Thyroid gland (tissue), 4 donors: ENCODE results near the gene AAMDC. TPM values are rescaled to one million over a fixed set of nuclear protein-coding genes. Genes with fewer than 3 reads are reported as not detected.
A peak's percentile ranks its signal among the peaks of the same experiment; 100 is the strongest.
"Not testable (repeated sequence)": the region's sequence is repeated elsewhere in the genome, so short reads cannot be mapped to it uniquely, and the experiment has no call there.

ENCODE experiments used
- DNase-seq, 2 donors: peaks; one replicate each; pipeline ENCODE4 v3.0.0-alpha.2; 2019
- H3K27ac ChIP-seq, 3 donors: fragments of 200-600 bp; sonication (generic); 1 replicate in 2 of 3; 2 replicates in 1 of 3; pipeline ENCODE4 v1.5.1; 2016 to 2019; ENCODE audit warnings: mild to moderate bottlenecking in 1 of 3, moderate library complexity in 1 of 3
- H3K27me3 ChIP-seq: fragments of 200-600 bp; sonication (generic); one replicate; pipeline ENCODE4 v1.5.1; 2019
- H3K36me3 ChIP-seq, 2 donors: fragments of 200-600 bp; sonication (generic); one replicate each; pipeline ENCODE4 v1.5.1; 2016 to 2019
- H3K4me1 ChIP-seq, 2 donors: fragments of 200-600 bp; sonication (generic); one replicate each; pipeline ENCODE4 v1.5.1; 2017 to 2019
- H3K4me3 ChIP-seq, 3 donors: fragments of 200-600 bp; sonication (generic); replicated peaks in 1 of 3; 1 replicate in 2 of 3; 2 replicates in 1 of 3; pipeline ENCODE4 v1.5.1; 2016; ENCODE audit warnings: mild to moderate bottlenecking in 1 of 3
- H3K9me3 ChIP-seq: fragments of 200-600 bp; sonication (generic); one replicate; pipeline ENCODE4 v1.5.1; 2017
- POLR2A ChIP-seq, 2 donors: fragments of 450-650 bp; IDR thresholded peaks; one replicate each; pipeline ENCODE4 v1.6.1; 2017; ENCODE audit warnings: antibody characterized with exemption in 2 of 2, mild to moderate bottlenecking in 2 of 2, moderate library complexity in 1 of 2
- WGBS, 2 donors: methylation state at CpG; one replicate each; pipeline ENCODE4 v1.1.5; 2017; 5-methylcytosine and 5-hydroxymethylcytosine counted together
- intact Hi-C: fragments of 100-400 bp; cut with DNase I; formaldehyde crosslinking; loops from one replicate; pipeline ENCODE4 v1.15.1; 2023
- small RNA-seq: library from RNA; depleted of rRNA; stranded (forward); fragments of <200 nt; gene quantifications from one replicate; pipeline ENCODE3, GENCODE V24; 2016
- total RNA-seq, 4 donors: library from RNA; depleted of rRNA; stranded (reverse); fragments of >200 nt; gene quantifications; one replicate each; pipeline ENCODE4 v1.2.3, GENCODE V29; 2016
- TF ChIP-seq, protein P1 (sequence below), 6 experiments: fragments of 200-600 bp in 3 of 6; fragments of 450-650 bp in 3 of 6; sonication (generic) in 3 of 6; IDR thresholded peaks; one replicate each; pipeline ENCODE4 v1.5.1; 2016 to 2019; ENCODE audit warnings: antibody characterized with exemption in 6 of 6, mild to moderate bottlenecking in 2 of 6, inconsistent platforms in 1 of 6, moderate library complexity in 1 of 6

AAMDC gene
- total RNA-seq, 4 donors from 2014 or later, result 33.6 to 60.5 (median 39.0) TPM

DNA sequence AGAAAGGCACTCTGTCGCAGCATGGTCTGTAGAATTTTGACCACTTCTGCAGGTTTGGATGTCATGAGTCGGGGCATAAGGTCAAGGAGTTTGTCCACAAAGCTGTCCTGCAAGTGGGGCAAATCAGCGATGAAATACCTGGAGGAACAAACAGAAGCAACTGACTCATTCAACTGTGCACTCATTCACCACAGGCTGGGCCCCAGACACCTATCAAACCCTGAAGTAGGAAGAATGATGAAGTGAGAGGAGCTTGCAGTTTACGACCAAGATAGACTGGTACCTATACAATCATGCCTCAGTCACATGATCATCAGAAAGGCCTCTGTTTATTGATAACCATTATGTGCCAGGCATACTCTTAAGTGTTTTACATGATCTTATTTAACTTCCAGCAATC is 70.8 kb downstream of the AAMDC start:
- H3K27ac ChIP-seq, H3K4me1 ChIP-seq, H3K27me3 ChIP-seq, H3K36me3 ChIP-seq, H3K9me3 ChIP-seq, DNase-seq, intact Hi-C loops, H3K4me3 ChIP-seq: not testable (repeated sequence)
- 77 to 97% methylated on average over 2 of the region's 4 CpGs for WGBS, 2 donors

DNA sequence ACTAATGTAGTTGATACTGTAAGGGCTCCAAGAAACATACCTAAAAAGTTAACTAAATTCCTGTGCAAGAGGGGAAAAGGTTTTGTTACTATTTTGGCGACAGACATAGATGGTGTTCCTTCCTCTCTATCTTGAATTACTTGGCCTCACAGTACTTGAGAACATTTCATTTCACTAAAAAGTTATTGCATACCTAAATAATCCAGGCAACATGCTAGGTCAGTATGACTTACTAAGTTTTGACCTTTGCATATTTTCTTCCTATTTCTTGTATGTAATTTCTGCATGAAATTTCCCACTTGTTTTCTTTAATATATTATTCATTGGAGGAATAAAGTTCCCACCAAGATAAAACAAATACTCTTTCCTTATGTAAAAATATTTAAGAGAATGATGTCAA is 74.0 kb downstream of the AAMDC start:
- H3K27ac ChIP-seq, H3K36me3 ChIP-seq, intact Hi-C loops, H3K4me3 ChIP-seq, DNase-seq, H3K9me3 ChIP-seq, H3K27me3 ChIP-seq, H3K4me1 ChIP-seq: not testable (repeated sequence)
- 79 to 84% methylated on average over 1 of the region's 1 CpG for WGBS, 2 donors

DNA sequence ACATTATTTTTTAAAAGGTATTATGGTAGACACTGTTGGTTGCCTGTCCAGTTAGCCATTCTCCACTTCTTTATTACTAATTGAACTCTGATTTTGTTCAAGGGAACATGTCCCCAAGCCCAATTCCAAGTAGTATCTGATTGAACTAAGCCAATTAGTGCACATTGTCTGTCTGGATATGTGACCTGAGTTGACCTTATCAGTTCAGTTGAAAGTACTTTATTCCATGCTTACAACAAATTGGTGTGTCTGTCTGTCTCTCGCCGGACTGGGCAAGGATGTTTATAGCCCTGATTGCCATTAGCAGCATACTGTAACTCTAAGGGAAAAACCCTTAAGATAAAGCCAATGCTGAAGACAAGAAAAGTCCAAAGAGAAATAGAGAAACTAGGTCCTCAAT is 87.9 kb downstream of the AAMDC start:
- intact Hi-C loops, result no loop called here
- H3K36me3 ChIP-seq, result peaks cover 0 to 3% of the 10 kb centered on the region in 2 donors

DNA sequence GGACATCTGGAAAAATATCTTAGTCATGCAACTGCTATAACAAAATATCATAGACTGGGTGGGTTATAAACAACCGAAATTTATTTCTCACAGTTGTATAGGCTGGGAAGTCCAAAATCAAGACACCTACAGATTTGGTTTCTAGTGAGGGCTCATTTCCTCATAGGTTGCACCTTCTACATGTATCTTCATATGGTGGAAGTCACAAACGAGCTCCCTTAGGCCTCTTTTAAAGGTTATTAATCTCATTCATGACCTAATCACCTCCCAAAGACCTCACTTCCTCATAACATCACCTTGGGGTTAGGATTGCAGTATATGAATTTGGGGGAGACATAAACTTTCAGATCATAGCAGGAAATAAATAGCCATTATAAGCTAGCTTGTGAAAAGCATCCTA is 88.3 kb downstream of the AAMDC start:
- DNase-seq, result no peak
- Histone ChIP-seq H3K27ac (no peak overlapping the region), H3K4me1 (peaks cover 1% of the 10 kb centered on the region in 2 donors), H3K9me3 (no peaks in the 10 kb centered on the region), H3K4me3 (no peak overlapping the region), H3K27me3 (no peaks in the 10 kb centered on the region), H3K36me3 (peaks cover 0 to 3% of the 10 kb centered on the region in 2 donors)
- TF ChIP-seq, protein P1, sequence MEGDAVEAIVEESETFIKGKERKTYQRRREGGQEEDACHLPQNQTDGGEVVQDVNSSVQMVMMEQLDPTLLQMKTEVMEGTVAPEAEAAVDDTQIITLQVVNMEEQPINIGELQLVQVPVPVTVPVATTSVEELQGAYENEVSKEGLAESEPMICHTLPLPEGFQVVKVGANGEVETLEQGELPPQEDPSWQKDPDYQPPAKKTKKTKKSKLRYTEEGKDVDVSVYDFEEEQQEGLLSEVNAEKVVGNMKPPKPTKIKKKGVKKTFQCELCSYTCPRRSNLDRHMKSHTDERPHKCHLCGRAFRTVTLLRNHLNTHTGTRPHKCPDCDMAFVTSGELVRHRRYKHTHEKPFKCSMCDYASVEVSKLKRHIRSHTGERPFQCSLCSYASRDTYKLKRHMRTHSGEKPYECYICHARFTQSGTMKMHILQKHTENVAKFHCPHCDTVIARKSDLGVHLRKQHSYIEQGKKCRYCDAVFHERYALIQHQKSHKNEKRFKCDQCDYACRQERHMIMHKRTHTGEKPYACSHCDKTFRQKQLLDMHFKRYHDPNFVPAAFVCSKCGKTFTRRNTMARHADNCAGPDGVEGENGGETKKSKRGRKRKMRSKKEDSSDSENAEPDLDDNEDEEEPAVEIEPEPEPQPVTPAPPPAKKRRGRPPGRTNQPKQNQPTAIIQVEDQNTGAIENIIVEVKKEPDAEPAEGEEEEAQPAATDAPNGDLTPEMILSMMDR (IDR thresholded peaks at IDR 0.05), result no peak
- no peak for TF ChIP-seq POLR2A (IDR thresholded peaks at IDR 0.05)
- intact Hi-C loops, result no loop called here
- 93 to 97% methylated on average over 2 of the region's 2 CpGs for WGBS, 2 donors

More for the DNA sequence above, 87.9 kb downstream of the AAMDC start:
- Histone ChIP-seq H3K27me3 (no peaks in the 10 kb centered on the region), H3K27ac (no peak overlapping the region), H3K9me3 (no peaks in the 10 kb centered on the region), H3K4me1 (no peaks in the 10 kb centered on the region), H3K4me3 (no peak overlapping the region)
- no peak for DNase-seq
- WGBS, 2 donors, result 99 to 100% methylated on average over 2 of the region's 2 CpGs
- TF ChIP-seq, protein P1 (IDR thresholded peaks at IDR 0.05), result no peak
- no peak for TF ChIP-seq POLR2A (IDR thresholded peaks at IDR 0.05)

DNA sequence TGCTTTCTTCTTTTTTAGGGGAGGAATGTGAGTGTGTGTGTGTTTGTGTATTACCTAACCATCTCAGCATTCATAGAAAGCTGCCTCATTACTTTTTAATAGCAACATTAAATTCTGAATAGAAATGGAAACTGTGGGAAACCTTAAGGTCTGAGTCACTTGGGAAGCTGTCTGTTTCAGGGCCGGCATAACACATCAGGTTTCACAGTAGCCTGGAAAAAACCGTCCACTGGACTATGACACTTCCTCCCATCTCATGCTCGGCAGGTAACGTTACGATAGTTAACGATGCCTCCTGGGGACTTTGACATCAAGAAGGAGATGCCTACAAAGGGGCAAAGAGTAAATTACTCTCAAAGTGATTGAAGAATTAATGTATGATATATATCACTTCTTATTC is 89.9 kb downstream of the AAMDC start:
- H3K4me1 ChIP-seq, result peaks cover 7 to 12% of the 10 kb centered on the region in 2 donors
- WGBS, 2 donors, result 98% methylated on average over 6 of the region's 6 CpGs
- DNase-seq, H3K27ac ChIP-seq, H3K36me3 ChIP-seq, intact Hi-C loops, H3K9me3 ChIP-seq, H3K4me3 ChIP-seq, H3K27me3 ChIP-seq: not testable (repeated sequence)

DNA sequence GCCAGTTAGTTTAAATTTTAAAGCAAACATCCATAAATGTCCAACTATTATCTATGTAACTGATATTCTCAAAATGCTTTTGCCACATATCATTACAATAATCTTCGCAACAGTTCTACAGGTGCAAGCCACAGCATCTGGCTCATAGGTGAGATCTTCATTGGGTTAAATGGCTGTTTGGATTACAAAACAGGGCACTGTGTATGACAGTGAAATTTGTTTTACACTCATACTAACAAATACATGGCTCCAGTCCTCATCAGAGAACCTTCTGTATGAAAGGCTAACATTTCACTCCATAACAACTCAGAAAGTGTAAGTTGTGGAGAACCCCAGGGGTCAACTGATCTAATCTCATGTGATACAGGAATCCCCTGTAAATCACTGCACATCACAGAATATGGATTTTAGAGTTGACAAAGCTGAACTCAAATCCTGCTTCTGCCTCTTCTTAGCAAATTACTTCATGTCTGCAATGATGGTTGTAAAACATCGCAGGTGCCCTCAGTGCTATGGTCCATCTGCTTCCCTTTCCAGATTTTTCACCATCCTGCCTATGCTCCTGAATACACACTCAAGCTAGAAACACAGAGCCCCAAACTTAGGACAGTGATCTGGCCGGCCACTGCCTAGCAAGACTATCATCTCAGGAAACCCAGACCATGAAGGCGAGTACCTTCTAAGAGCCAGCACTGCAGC is 92.8 kb downstream of the AAMDC start:
- H3K36me3 ChIP-seq, intact Hi-C loops, H3K4me3 ChIP-seq, H3K9me3 ChIP-seq, H3K27me3 ChIP-seq, H3K27ac ChIP-seq: not testable (repeated sequence)
- DNase-seq, result peak in 1 of 2 donors; percentile 12
- peaks cover 7 to 12% of the 10 kb centered on the region in 2 donors for H3K4me1 ChIP-seq
- WGBS, 2 donors, result 90 to 97% methylated on average over 2 of the region's 4 CpGs

DNA sequence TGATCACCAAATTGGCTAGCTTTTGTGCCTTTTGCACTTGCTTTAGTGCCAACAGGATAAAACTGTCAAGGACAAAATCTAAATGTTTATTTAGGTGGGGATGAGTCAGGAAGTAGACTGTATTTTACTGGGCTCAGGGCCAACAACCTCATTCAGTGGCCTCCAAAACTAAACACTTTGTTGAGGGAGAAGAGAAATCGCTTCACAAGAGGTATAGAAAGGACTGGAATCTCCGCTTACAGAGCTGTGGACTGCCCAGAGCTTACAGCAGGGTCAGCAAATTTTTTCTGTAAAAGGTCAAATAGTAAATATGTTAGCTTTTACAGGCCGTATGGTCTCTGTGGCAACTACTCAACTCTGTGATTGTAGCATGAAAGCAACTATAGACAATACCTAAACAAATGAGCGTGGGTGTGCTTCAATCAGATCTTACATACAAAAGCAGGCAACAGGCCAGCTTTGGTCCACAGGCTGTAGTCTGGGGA is 93.4 kb downstream of the AAMDC start:
- intact Hi-C loops, H3K27me3 ChIP-seq, H3K4me3 ChIP-seq, H3K27ac ChIP-seq, H3K36me3 ChIP-seq, H3K9me3 ChIP-seq: not testable (repeated sequence)
- WGBS, 2 donors, result 46 to 56% methylated on average over 4 of the region's 4 CpGs
- DNase-seq, result peak; percentile 52 to 60
- H3K4me1 ChIP-seq, result peaks cover 7 to 12% of the 10 kb centered on the region in 2 donors

DNA sequence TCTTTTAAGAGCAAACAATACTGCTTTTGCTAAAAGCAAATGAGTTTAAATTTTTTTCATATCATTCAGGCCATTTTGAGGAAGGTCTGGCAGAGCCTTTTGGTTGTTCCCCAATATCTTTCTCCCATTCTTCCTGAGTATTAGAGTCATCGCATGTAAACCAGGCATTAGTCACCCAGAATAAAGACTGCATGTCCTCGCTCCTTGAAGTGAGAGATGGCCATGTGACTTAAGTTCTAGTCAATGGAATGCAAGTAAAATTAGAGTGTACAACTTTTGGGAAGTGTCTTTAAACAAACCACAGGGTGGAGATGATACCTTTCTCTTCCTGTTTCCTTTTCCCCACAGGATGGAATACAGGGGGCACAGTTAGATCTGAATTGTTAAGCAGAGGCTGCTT is 96.8 kb downstream of the AAMDC start:
- H3K4me1 ChIP-seq, result peaks cover 7 to 12% of the 10 kb centered on the region in 2 donors
- H3K27me3 ChIP-seq, H3K4me3 ChIP-seq, intact Hi-C loops, H3K36me3 ChIP-seq, H3K9me3 ChIP-seq, DNase-seq, H3K27ac ChIP-seq: not testable (repeated sequence)
- WGBS, 2 donors, result 100% methylated on average over 1 of the region's 2 CpGs

Small RNAs within 50 kb of the gene (small RNA-seq; reads per million reads assigned to genes)
- not detected for gene AP002812.4

Other genes starting within 250 kb of the AAMDC start
- 1 to 10 TPM; 1.1 to 5.6 (median 3.1) TPM for gene AQP11, start 231.2 kb upstream of the AAMDC start, total RNA-seq
- gene CLNS1A, start 183.3 kb upstream of the AAMDC start, total RNA-seq, result 100 to 1,000 TPM in 1 of 4 donors, 10 to 100 TPM in 3; 78.9 to 118 (median 90.7) TPM
- gene RSF1, start 422 bp upstream of the AAMDC start, total RNA-seq, result 10 to 100 TPM; 55.0 to 88.8 (median 65.8) TPM
- 10 to 100 TPM; 31.9 to 53.8 (median 43.7) TPM for gene INTS4, start 173.5 kb downstream of the AAMDC start, total RNA-seq
- gene KCTD14, start 202.1 kb downstream of the AAMDC start, total RNA-seq, result 10 to 100 TPM; 11.6 to 23.7 (median 14.4) TPM
- gene THRSP, start 242.7 kb downstream of the AAMDC start, total RNA-seq, result 1 to 10 TPM in 2 of 4 donors, under 1 TPM in 1, not detected in 1; 0.67 to 7.2 (median 2.8) TPM